ENCODE measurements around the gene FMNL2.

Gene FMNL2

GRCh38 chr2:152497481-152498052 is 162.6 kb downstream of the FMNL2 start:
- no peaks in the 10 kb centered on the region for H3K27me3 ChIP-seq (replicated peaks; ENCODE audit: insufficient read depth, low read length)
- TF ChIP-seq EZH2phosphoT487 (IDR thresholded peaks at IDR 0.05; ENCODE audit: low read length) (no peak), EZH2 (optimal IDR thresholded peaks at IDR 0.05; ENCODE audit: low read depth, low read length) (no peak), CTCF (IDR thresholded peaks at IDR 0.05; ENCODE audit: low read length) (no peak)
- H3F3A ChIP-seq (ENCODE audit: insufficient read depth, low read length) = no peaks in the 10 kb centered on the region
- no peaks in the 10 kb centered on the region for H3K36me3 ChIP-seq (replicated peaks; ENCODE audit: insufficient read depth, low read length)
- H3K4me1 ChIP-seq (ENCODE audit: low read length) = no peaks in the 10 kb centered on the region
- no peaks in the 10 kb centered on the region for H3K9me3 ChIP-seq (replicated peaks; ENCODE audit: insufficient read depth, low read length)
- no peak overlapping the region for H3K4me3 ChIP-seq (ENCODE audit: low read length)
- H3K9ac ChIP-seq (ENCODE audit: low read length) = no peak overlapping the region
- DNase-seq = no peak
- no peaks in the 10 kb centered on the region for H3K9me2 ChIP-seq (replicated peaks; ENCODE audit: insufficient read depth, low read length)
- no peak overlapping the region for H2AFZ ChIP-seq (ENCODE audit: low read length)
- H3K79me2 ChIP-seq (ENCODE audit: low read length) = no peaks in the 10 kb centered on the region
- no peaks in the 10 kb centered on the region for H4K20me1 ChIP-seq (ENCODE audit: insufficient read depth, low read length)
- no peak overlapping the region for H3K4me2 ChIP-seq (ENCODE audit: low read depth, low read length)
- no peak overlapping the region for H3K27ac ChIP-seq (ENCODE audit: low read length)

- Histone ChIP-seq H4K20me1 (ENCODE audit: insufficient read depth, low read length) (no peaks in the 10 kb centered on the region), H2AFZ (ENCODE audit: low read length) (no peak overlapping the region), H3K9me2 (replicated peaks; ENCODE audit: insufficient read depth, low read length) (no peaks in the 10 kb centered on the region), H3K27ac (ENCODE audit: low read length) (no peak overlapping the region), H3K4me1 (ENCODE audit: low read length) (no peaks in the 10 kb centered on the region), H3K27me3 (replicated peaks; ENCODE audit: insufficient read depth, low read length) (no peaks in the 10 kb centered on the region), H3K9me3 (replicated peaks; ENCODE audit: insufficient read depth, low read length) (no peaks in the 10 kb centered on the region), H3K4me2 (ENCODE audit: low read depth, low read length) (no peak overlapping the region), H3K9ac (ENCODE audit: low read length) (no peak overlapping the region), H3K36me3 (replicated peaks; ENCODE audit: insufficient read depth, low read length) (no peaks in the 10 kb centered on the region), H3K79me2 (ENCODE audit: low read length) (no peaks in the 10 kb centered on the region), H3F3A (ENCODE audit: insufficient read depth, low read length) (no peaks in the 10 kb centered on the region), H3K4me3 (ENCODE audit: low read length) (no peak overlapping the region)
- DNase-seq = no peak
- TF ChIP-seq EZH2 (optimal IDR thresholded peaks at IDR 0.05; ENCODE audit: low read depth, low read length) = no peak
- no peak for TF ChIP-seq EZH2phosphoT487 (IDR thresholded peaks at IDR 0.05; ENCODE audit: low read length)
- no peak for TF ChIP-seq CTCF (IDR thresholded peaks at IDR 0.05; ENCODE audit: low read length)
Observed at GRCh38 chr2:152499331-152499816, 164.4 kb downstream of the FMNL2 start.

- Histone ChIP-seq H3K9ac (ENCODE audit: low read length) (no peak overlapping the region), H2AFZ (ENCODE audit: low read length) (no peak overlapping the region), H3F3A (ENCODE audit: insufficient read depth, low read length) (no peaks in the 10 kb centered on the region), H3K79me2 (ENCODE audit: low read length) (no peaks in the 10 kb centered on the region), H3K4me1 (ENCODE audit: low read length) (no peaks in the 10 kb centered on the region), H3K9me2 (replicated peaks; ENCODE audit: insufficient read depth, low read length) (no peaks in the 10 kb centered on the region), H3K27ac (ENCODE audit: low read length) (no peak overlapping the region), H3K9me3 (replicated peaks; ENCODE audit: insufficient read depth, low read length) (no peaks in the 10 kb centered on the region), H3K4me2 (ENCODE audit: low read depth, low read length) (no peak overlapping the region), H3K4me3 (ENCODE audit: low read length) (no peak overlapping the region), H4K20me1 (ENCODE audit: insufficient read depth, low read length) (no peaks in the 10 kb centered on the region), H3K27me3 (replicated peaks; ENCODE audit: insufficient read depth, low read length) (no peaks in the 10 kb centered on the region), H3K36me3 (replicated peaks; ENCODE audit: insufficient read depth, low read length) (no peaks in the 10 kb centered on the region)
- DNase-seq = no peak
- no peak for TF ChIP-seq EZH2 (optimal IDR thresholded peaks at IDR 0.05; ENCODE audit: low read depth, low read length)
- TF ChIP-seq EZH2phosphoT487 (IDR thresholded peaks at IDR 0.05; ENCODE audit: low read length) = no peak
- no peak for TF ChIP-seq CTCF (IDR thresholded peaks at IDR 0.05; ENCODE audit: low read length)
Observed at GRCh38 chr2:152499896-152500735, 165.1 kb downstream of the FMNL2 start.

Data from MM.1S (cell line).